HG02885 (cell line): ENCODE data around the gene KCNA4.
"Not testable (repeated sequence)": the region's sequence is repeated elsewhere in the genome, so short reads cannot be mapped to it uniquely, and the experiment has no call there.

Experiments
- ATAC-seq: cut with Tn5 transposase; IDR thresholded peaks from one replicate; pipeline ENCODE4 v1.9.1; 2021; ENCODE audit warnings: mild to moderate bottlenecking; ENCODE audit not compliant: unreplicated experiment, poor library complexity

KCNA4 gene

DNA sequence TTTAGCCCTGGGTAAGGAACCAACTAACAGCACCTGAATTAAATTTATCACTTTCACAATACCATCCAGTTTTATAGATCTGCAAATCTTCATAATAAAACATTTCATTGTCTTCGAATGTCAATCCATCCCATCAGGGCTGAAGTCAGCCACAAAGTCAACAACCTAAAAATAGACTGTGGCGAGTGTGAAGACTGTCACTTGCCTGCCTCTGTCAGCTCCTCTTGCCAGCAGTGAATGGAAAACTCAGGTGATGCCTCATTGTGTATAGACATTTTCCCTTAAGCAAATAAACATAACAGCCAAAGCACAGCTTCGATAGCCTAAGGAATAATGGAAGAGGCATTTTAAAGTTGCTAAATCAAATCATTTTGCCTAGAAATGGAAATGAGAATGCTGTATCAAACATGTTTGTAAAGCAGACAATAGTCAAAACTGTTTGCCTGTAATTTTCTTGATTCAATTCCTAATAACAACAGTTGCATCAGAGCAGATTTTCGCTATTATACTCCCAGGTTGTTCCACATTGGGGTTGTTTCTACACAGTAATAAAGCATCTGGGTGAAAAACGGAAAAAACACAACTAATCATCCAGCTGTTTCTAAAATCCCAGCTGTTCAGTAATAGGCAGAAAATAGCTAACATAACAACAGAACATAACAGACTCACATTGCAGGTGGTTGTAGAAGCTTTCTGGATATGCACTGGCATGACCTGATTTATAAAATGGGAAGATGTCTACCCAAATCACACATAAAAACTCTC lies 15.7 kb downstream of the KCNA4 start:
- no peak for ATAC-seq

DNA sequence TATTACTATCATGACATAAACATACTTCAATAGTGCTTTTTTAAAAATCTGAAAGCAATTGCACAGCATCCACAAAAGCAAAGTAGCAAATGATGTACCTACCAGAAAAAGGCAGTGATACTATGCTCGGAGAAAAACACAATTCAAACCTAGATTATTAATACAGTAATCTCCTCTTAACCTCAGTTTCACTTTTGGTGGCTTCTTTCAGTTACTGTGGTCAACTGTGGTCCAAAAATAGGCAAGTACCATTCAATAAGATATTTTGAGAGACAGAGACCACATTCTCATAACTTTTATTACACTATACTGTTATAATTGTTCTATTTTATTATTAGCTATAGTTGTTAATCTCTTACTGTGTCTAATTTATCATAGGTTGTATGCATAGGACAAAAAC lies 20.8 kb downstream of the KCNA4 start:
- ATAC-seq: peak; percentile 98

DNA sequence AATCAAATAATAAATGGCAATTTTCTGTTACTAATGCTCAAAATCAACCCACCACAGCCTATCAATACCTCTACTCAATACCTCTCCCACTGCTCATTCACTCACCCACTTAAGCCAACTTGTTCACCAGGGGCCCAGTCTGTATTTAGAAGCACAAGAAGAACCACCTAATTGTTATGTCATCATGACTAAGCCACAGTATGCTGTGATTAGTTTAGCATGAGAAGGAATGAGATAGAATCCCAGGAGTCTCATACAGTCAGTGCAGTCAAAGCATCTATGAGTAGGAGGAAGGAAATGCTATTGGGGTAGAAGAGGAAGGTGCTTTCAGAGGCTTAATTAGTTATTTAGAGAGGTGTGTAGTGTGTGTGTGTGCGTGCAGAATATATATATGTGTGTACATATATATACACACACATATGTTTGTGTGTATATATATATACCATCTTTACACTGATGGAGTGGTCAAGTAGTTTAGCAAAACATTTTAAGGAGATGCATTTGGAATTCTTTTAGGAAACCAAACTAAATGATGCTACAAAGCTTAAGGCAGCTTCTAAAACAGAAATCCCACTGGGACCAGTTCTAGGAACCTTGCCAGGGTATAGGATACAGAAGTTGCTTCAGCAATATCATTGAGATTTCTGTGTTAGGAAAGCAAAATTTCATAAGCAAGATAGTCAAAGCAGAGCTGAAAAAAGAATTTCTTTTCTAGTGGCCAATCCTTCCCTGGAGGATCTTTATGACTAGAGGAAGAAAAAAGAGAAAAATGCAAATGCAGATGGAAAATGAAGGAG lies 27.5 kb downstream of the KCNA4 start:
- ATAC-seq: no peak

DNA sequence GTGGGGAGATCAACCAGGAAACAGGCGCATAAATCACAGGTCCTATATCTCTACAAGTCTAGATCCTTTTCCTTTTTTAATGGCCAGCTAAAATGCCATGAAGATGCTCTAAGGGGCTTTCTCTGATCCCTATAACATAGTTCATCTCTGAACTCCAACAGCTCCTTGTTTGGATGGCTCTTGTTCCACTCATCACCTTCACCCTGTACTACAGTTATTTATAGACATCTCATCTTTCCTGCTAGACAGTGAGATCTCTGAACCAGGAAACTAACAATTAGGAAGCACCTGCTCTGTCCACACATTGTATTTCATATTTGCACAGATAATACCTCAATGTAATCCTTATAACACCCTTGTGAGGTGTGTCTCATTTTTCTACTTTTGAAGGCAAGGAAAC lies 31.6 kb downstream of the KCNA4 start:
- ATAC-seq: no peak

DNA sequence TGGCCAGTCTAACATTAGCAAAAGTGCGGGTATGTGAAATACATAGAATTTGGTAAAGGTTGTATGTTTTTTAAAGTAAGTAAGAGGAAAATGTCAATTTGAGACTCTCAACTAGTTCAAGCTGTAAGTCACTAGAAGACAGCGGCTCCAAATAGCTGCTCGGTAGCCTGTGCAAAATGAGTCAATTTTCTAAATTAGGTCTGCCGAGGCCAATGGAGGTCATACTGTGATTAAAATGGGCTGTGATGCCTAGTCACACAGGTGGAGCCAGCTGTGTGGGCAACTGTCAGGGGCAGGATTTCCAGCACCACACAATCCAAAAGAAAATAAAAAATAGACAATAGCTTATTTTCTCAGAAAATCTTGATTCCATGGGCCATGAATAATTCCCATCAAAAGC lies 32.3 kb downstream of the KCNA4 start:
- no peak for ATAC-seq

DNA sequence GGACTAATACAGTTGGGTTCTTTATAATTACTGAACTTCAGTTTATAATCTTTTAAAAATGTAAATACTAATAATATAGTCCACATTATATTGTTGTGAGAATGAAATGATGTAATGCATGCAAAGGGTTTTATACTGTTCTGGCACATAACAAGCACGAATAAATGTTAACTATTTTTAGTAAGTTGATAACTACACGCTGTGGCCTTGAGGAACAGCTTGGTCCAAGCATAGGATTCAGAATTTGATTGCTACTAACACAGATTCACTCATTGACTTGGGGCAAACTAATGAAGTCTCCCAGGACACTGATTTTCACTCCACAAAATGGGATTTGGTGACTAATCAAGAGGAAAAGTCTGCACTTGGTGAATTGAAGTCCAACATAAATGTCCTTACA lies 38.3 kb downstream of the KCNA4 start:
- no peak for ATAC-seq

DNA sequence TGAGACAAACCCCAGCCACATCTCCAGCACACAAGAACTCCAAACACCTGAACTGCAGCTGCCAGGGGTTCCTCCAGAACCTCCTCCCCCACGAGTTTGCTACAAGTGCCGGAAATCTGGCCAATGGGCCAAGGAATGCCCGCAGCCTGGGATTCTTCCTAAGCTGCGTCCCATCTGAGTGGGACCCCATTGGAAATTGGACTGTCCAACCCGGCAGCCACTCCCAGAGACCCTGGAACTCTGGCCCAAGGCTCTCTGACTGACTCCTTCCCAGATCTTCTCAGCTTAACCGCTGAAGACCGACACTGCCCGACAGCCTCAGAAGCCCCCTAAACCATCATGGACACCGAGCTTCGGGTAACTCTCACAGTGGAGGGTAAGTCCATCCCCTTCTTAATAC lies 41.2 kb downstream of the KCNA4 start:
- ATAC-seq: not testable (repeated sequence)

DNA sequence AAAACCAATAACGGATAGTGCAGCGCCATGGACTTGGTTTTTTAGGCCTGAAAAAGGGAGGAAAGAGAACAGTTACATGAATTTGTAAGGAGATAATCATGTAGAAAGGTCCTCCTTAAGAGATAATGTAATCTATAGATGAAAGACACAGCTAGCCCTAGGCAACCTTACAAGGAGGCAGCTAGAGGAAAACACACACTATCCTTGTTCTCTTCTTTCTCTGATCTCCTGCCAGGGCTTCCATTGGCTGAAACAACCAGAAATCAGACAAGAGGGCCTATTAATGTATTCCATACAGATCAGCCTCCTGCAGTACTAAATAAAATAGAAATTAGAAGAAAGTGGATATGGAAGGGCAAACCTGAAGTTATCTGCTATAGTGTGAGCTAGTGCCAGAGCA lies 53.0 kb downstream of the KCNA4 start:
- ATAC-seq: no peak

DNA sequence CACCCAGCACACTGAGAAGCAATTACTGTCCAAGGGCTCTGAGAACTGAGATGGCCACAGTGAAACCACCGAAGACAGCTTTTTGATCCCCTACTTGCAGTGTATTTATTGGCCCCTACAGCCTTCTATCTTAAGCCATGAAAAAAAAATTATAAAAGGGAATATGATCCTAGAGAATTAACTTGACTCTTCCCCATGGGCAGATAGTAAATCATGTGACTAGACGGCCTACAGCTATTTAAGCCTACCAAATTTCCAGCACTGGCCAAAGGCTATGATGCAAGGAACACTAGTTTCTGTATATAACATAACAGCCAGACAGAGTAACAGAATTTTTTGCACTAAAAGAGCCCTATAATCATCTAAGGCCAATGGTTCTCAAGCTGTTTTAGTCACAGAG lies 53.8 kb downstream of the KCNA4 start:
- ATAC-seq: no peak

DNA sequence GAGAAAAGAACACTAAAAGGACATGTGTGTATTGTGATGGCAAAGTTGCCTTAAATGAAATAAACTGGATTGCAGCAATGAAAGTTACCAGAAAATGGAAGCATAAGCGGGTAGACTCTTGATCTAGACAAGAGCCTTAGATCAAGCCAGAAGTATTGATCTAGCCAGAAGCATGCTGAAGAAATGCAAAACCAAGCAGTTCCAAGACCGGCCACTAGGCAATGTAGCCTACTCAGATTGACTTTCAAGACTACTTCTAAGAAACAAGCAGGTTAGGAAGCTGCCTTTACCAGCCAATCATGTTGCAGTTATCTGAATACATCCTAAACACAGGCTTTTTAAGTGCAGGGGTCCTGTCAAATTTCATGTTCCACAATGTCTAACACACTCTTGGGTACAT lies 54.6 kb downstream of the KCNA4 start:
- peak; percentile 80 for ATAC-seq
